H9 (cell line): ENCODE data around the gene RCOR2. TPM values are rescaled to one million over a fixed set of nuclear protein-coding genes. Genes with fewer than 3 reads are reported as not detected.

Experiments used
- DNase-seq: peaks from one replicate; pipeline ENCODE4 v3.0.0-alpha.2; 2017
- H2AFZ ChIP-seq: one replicate; pipeline ENCODE4 v1.6.1; 2013; ENCODE audit warnings: mild to moderate bottlenecking, low read length, control low read depth, moderate library complexity
- H2AK5ac ChIP-seq: 2 replicates; pipeline ENCODE4 v1.6.1; 2013; ENCODE audit warnings: low read length, control low read depth, mixed read lengths; ENCODE audit not compliant: insufficient read length
- H2BK120ac ChIP-seq: one replicate; pipeline ENCODE4 v1.6.1; 2013; ENCODE audit warnings: low read depth, mild to moderate bottlenecking, low read length, control low read depth, inconsistent platforms; ENCODE audit not compliant: poor library complexity, severe bottlenecking
- H2BK12ac ChIP-seq: 2 replicates; pipeline ENCODE4 v1.6.1; 2013; ENCODE audit warnings: low read length, control low read depth, mixed read lengths, low read depth; ENCODE audit not compliant: insufficient read length
- H2BK15ac ChIP-seq: 2 replicates; pipeline ENCODE4 v1.6.1; 2013; ENCODE audit warnings: low read depth, low read length, control low read depth
- H2BK20ac ChIP-seq: one replicate; pipeline ENCODE4 v1.6.1; 2013; ENCODE audit warnings: low read depth, mild to moderate bottlenecking, low read length, control low read depth, inconsistent platforms; ENCODE audit not compliant: poor library complexity, severe bottlenecking
- H2BK5ac ChIP-seq: 2 replicates; pipeline ENCODE4 v1.6.1; 2013; ENCODE audit warnings: low read length, control low read depth, mixed read lengths; ENCODE audit not compliant: insufficient read length
- H3K14ac ChIP-seq: 2 replicates; pipeline ENCODE4 v1.6.1; 2013; ENCODE audit warnings: low read length, control low read depth; ENCODE audit not compliant: insufficient read depth
- H3K18ac ChIP-seq: 2 replicates; pipeline ENCODE4 v1.6.1; 2013; ENCODE audit warnings: low read depth, mild to moderate bottlenecking, mixed read lengths, low read length, control low read depth; ENCODE audit not compliant: insufficient read length
- H3K23ac ChIP-seq: 2 replicates; pipeline ENCODE4 v1.6.1; 2013; ENCODE audit warnings: low read length, control low read depth, mixed read lengths, low read depth; ENCODE audit not compliant: insufficient read length
- H3K23me2 ChIP-seq: 2 replicates; pipeline ENCODE4 v1.6.1; 2013; ENCODE audit warnings: low read depth, mild to moderate bottlenecking, mixed read lengths, low read length, control low read depth; ENCODE audit not compliant: insufficient read length, poor library complexity, severe bottlenecking
- H3K27ac ChIP-seq: 2 replicates; pipeline ENCODE4 v1.5.1; 2013; ENCODE audit warnings: low read length, control low read depth, mixed read lengths, low read depth; ENCODE audit not compliant: insufficient read length
- H3K27me3 ChIP-seq: 2 replicates; pipeline ENCODE4 v1.6.1; 2013; ENCODE audit warnings: low read length, control low read depth, inconsistent platforms; ENCODE audit not compliant: insufficient read depth
- H3K4ac ChIP-seq: 2 replicates; pipeline ENCODE4 v1.6.1; 2013; ENCODE audit warnings: low read depth, mild to moderate bottlenecking, control low read depth, inconsistent platforms, low read length, moderate library complexity
- H3K4me1 ChIP-seq: 2 replicates; pipeline ENCODE4 v1.6.1; 2013; ENCODE audit warnings: low read length, control low read depth, inconsistent platforms; ENCODE audit not compliant: insufficient read depth
- H3K4me2 ChIP-seq: 2 replicates; pipeline ENCODE4 v1.6.1; 2013; ENCODE audit warnings: low read length, control low read depth, mixed read lengths; ENCODE audit not compliant: insufficient read length, insufficient read depth
- H3K56ac ChIP-seq: 2 replicates; pipeline ENCODE4 v1.6.1; 2013; ENCODE audit warnings: low read depth, mild to moderate bottlenecking, mixed read lengths, low read length, control low read depth; ENCODE audit not compliant: insufficient read length
- H3K79me1 ChIP-seq: 2 replicates; pipeline ENCODE4 v1.6.1; 2013; ENCODE audit warnings: low read depth, mild to moderate bottlenecking, moderate library complexity, low read length, control low read depth, inconsistent platforms; ENCODE audit not compliant: insufficient read depth, poor library complexity, severe bottlenecking
- H3K79me2 ChIP-seq: 2 replicates; pipeline ENCODE4 v1.6.1; 2013; ENCODE audit warnings: low read length, control low read depth, inconsistent platforms; ENCODE audit not compliant: insufficient read depth
- H3K9ac ChIP-seq: 2 replicates; pipeline ENCODE4 v1.6.1; 2013; ENCODE audit warnings: low read length, control low read depth, mixed read lengths; ENCODE audit not compliant: insufficient read length; ENCODE audit errors: extremely low read depth
- H3K9me3 ChIP-seq: one replicate; pipeline ENCODE4 v1.6.1; 2013; ENCODE audit warnings: low read depth, low read length, inconsistent platforms; ENCODE audit not compliant: control insufficient read depth
- H3T11ph ChIP-seq: one replicate; pipeline ENCODE4 v1.6.1; 2013; ENCODE audit warnings: mild to moderate bottlenecking, low read length, control low read depth, inconsistent platforms
- H4K20me1 ChIP-seq: one replicate; pipeline ENCODE4 v1.6.1; 2013; ENCODE audit not compliant: control insufficient read depth, insufficient read length, insufficient read depth
- H4K5ac ChIP-seq: 2 replicates; pipeline ENCODE4 v1.6.1; 2013; ENCODE audit warnings: low read depth, mild to moderate bottlenecking, mixed read lengths, low read length, control low read depth; ENCODE audit not compliant: insufficient read length
- H4K8ac ChIP-seq: replicated peaks from 2 replicates; pipeline ENCODE4 v1.6.1; 2013; ENCODE audit warnings: low read length, control low read depth, mixed read lengths, low read depth; ENCODE audit not compliant: insufficient read length
- H4K91ac ChIP-seq: 2 replicates; pipeline ENCODE4 v1.6.1; 2013; ENCODE audit warnings: low read depth, mild to moderate bottlenecking, moderate library complexity, mixed read lengths, low read length, control low read depth; ENCODE audit not compliant: insufficient read length
- H3K27ac Mint-ChIP-seq, 3 experiments: 2 replicates in 2 of 3; 3 replicates in 1 of 3; pipeline ENCODE4 v1.8.0; 2020 to 2021; ENCODE audit warnings: mixed read lengths in 3 of 3, mild to moderate bottlenecking in 1 of 3, moderate library complexity in 1 of 3
- H3K27me3 Mint-ChIP-seq: 2 replicates; pipeline ENCODE4 v1.8.0; 2021; ENCODE audit warnings: low read depth, mild to moderate bottlenecking, moderate library complexity, mixed read lengths
- H3K36me3 Mint-ChIP-seq, 3 experiments: 2 replicates in 2 of 3; 3 replicates in 1 of 3; pipeline ENCODE4 v1.8.0; 2020 to 2021; ENCODE audit warnings: low read depth in 3 of 3, mixed read lengths in 3 of 3; ENCODE audit not compliant: insufficient read depth in 1 of 3
- H3K4me1 Mint-ChIP-seq, 2 experiments: 2 replicates each; pipeline ENCODE4 v1.8.0; 2020; ENCODE audit warnings: mixed read lengths in 2 of 2
- H3K4me3 Mint-ChIP-seq, 2 experiments: 2 replicates in 1 of 2; 3 replicates in 1 of 2; pipeline ENCODE4 v1.8.0; 2020 to 2021; ENCODE audit warnings: mild to moderate bottlenecking in 2 of 2, mixed read lengths in 2 of 2, moderate library complexity in 1 of 2
- H3K9me3 Mint-ChIP-seq, 2 experiments: 2 replicates in 1 of 2; 3 replicates in 1 of 2; pipeline ENCODE4 v1.8.0; 2020; ENCODE audit warnings: mild to moderate bottlenecking in 2 of 2, mixed read lengths in 2 of 2, moderate library complexity in 1 of 2
- CTCF ChIP-seq: fragments of 200-600 bp; sonication (generic); conservative IDR thresholded peaks from 3 replicates; pipeline ENCODE4 v1.8.0; 2021; ENCODE audit warnings: antibody characterized with exemption, mild to moderate bottlenecking
- WGBS: extraction: QIAGEN DNeasy Blood & Tissue Kit; methylation state at CpG from one replicate; pipeline ENCODE4 v1.1.7; 2013; ENCODE audit warnings: missing lambda C conversion rate, low lambda C conversion rate, mixed read lengths; ENCODE audit not compliant: insufficient read length; ENCODE audit errors: extremely low coverage; 5-methylcytosine and 5-hydroxymethylcytosine counted together
- total RNA-seq: library from RNA; stranded (reverse); gene quantifications from 2 replicates; pipeline ENCODE4 v1.2.1, GENCODE V29; 2021

RCOR2 gene
- total RNA-seq, 1 experiment from 2014 or later, result 118 TPM

GRCh38 chr11:63905179-63905578 is 11.8 kb downstream of the RCOR2 start:
- no peaks in the 10 kb centered on the region for H4K20me1 ChIP-seq
- H3K23ac ChIP-seq, result no peak overlapping the region
- peaks cover 26 to 62% (median 59%) of the 10 kb centered on the region in 3 experiments; a peak in 6 of 7 replicates for H3K36me3 Mint-ChIP-seq
- H3K9me3 Mint-ChIP-seq, result no peaks in the 10 kb centered on the region
- H4K91ac ChIP-seq, result no peak overlapping the region
- no peak overlapping the region for H3K27ac ChIP-seq
- H3K27ac Mint-ChIP-seq, result peak overlapping the region; percentile 34 to 90 (median 52); a peak in 4 of 7 replicates
- peaks cover 18 to 54% of the 10 kb centered on the region in 2 experiments for H3K4me1 Mint-ChIP-seq
- no peak overlapping the region for H3T11ph ChIP-seq
- H3K23me2 ChIP-seq, result no peaks in the 10 kb centered on the region
- no peaks in the 10 kb centered on the region for H3K79me1 ChIP-seq
- H3K14ac ChIP-seq, result no peak overlapping the region
- no peak overlapping the region for H4K5ac ChIP-seq
- no peaks in the 10 kb centered on the region; the same call in 1 of the 2 replicates for H3K4me1 ChIP-seq
- no peaks in the 10 kb centered on the region for H3K27me3 Mint-ChIP-seq
- no peaks in the 10 kb centered on the region for H3K27me3 ChIP-seq
- no peak overlapping the region for H2BK120ac ChIP-seq
- WGBS, result no CpG with 5 or more reads among the region's 6 CpGs
- H2AK5ac ChIP-seq, result no peak overlapping the region
- no peak overlapping the region for H4K8ac ChIP-seq
- H2BK5ac ChIP-seq, result no peak overlapping the region
- no peak for DNase-seq
- no peaks in the 10 kb centered on the region for H3K79me2 ChIP-seq
- no peaks in the 10 kb centered on the region for H3K9me3 ChIP-seq
- no peak overlapping the region for H3K4me2 ChIP-seq
- 0 out of 5 replicates have a peak overlapping the region, but pooled peaks of 1 of the 2 experiments have one; percentile 2 for H3K4me3 Mint-ChIP-seq
- no peak overlapping the region for H3K9ac ChIP-seq
- no peak for TF ChIP-seq CTCF
- no peak overlapping the region for H3K18ac ChIP-seq
- no peak overlapping the region for H2AFZ ChIP-seq
- H2BK15ac ChIP-seq, result no peak overlapping the region
- H3K4ac ChIP-seq, result no peak overlapping the region
- H3K56ac ChIP-seq, result no peak overlapping the region
- no peak overlapping the region for H2BK12ac ChIP-seq
- no peak overlapping the region for H2BK20ac ChIP-seq
